GM23248 (cell line): Measurements from ENCODE around the gene LIMS2. TPM values are rescaled to one million over a fixed set of nuclear protein-coding genes. Genes with fewer than 3 reads are reported as not detected.

Experiments used
- DNase-seq: peaks from one replicate; pipeline ENCODE4 v3.0.0-alpha.2; 2015
- H2AFZ ChIP-seq: fragments of 200-600 bp; sonication (generic); 2 replicates; pipeline ENCODE4 v1.6.1; 2016; ENCODE audit warnings: antibody characterized with exemption
- H3F3A ChIP-seq: fragments of 200-600 bp; sonication (generic); 2 replicates; pipeline ENCODE4 v1.6.1; 2016; ENCODE audit warnings: mild to moderate bottlenecking, antibody characterized with exemption, mixed run types; ENCODE audit not compliant: insufficient read depth
- H3K27ac ChIP-seq: fragments of 200-600 bp; sonication (generic); 2 replicates; pipeline ENCODE4 v1.5.1; 2016; ENCODE audit warnings: mild to moderate bottlenecking
- H3K27me3 ChIP-seq: fragments of 200-600 bp; sonication (generic); replicated peaks from 2 replicates; pipeline ENCODE4 v1.6.1; 2016; ENCODE audit warnings: mild to moderate bottlenecking; ENCODE audit not compliant: insufficient read depth
- H3K36me3 ChIP-seq: fragments of 200-600 bp; sonication (generic); 2 replicates; pipeline ENCODE4 v1.6.1; 2016; ENCODE audit warnings: low read depth, mild to moderate bottlenecking
- H3K4me1 ChIP-seq: fragments of 200-600 bp; sonication (generic); 2 replicates; pipeline ENCODE4 v1.6.1; 2016; ENCODE audit warnings: mild to moderate bottlenecking; ENCODE audit not compliant: insufficient read depth
- H3K4me2 ChIP-seq: fragments of 200-600 bp; sonication (generic); one replicate; pipeline ENCODE4 v1.6.1; 2016; ENCODE audit warnings: mild to moderate bottlenecking; ENCODE audit not compliant: unreplicated experiment
- H3K4me3 ChIP-seq: fragments of 200-600 bp; sonication (generic); 2 replicates; pipeline ENCODE4 v1.5.1; 2016; ENCODE audit warnings: mild to moderate bottlenecking
- H3K79me2 ChIP-seq: fragments of 200-600 bp; sonication (generic); 2 replicates; pipeline ENCODE4 v1.6.1; 2016; ENCODE audit warnings: mild to moderate bottlenecking; ENCODE audit not compliant: insufficient read depth
- H3K9ac ChIP-seq: fragments of 200-600 bp; sonication (generic); 2 replicates; pipeline ENCODE4 v1.6.1; 2016; ENCODE audit warnings: mild to moderate bottlenecking
- H3K9me2 ChIP-seq: fragments of 200-600 bp; sonication (generic); 2 replicates; pipeline ENCODE4 v1.6.1; 2016; ENCODE audit warnings: mixed run types, mild to moderate bottlenecking, moderate library complexity; ENCODE audit not compliant: insufficient read depth
- H3K9me3 ChIP-seq: fragments of 200-600 bp; sonication (generic); one replicate; pipeline ENCODE4 v1.6.1; 2017; ENCODE audit warnings: low read depth
- H4K20me1 ChIP-seq: fragments of 200-600 bp; sonication (generic); 2 replicates; pipeline ENCODE4 v1.6.0; 2016; ENCODE audit not compliant: insufficient read depth
- EZH2 ChIP-seq: fragments of 200-600 bp; sonication (generic); IDR thresholded peaks from 2 replicates; pipeline ENCODE4 v1.6.1; 2018; ENCODE audit warnings: antibody characterized with exemption, mild to moderate bottlenecking; ENCODE audit not compliant: insufficient read depth, poor library complexity, severe bottlenecking
- EZH2phosphoT487 ChIP-seq: fragments of 200-600 bp; sonication (generic); IDR thresholded peaks from 2 replicates; pipeline ENCODE4 v1.6.1; 2018; ENCODE audit warnings: antibody characterized with exemption, moderate library complexity, mild to moderate bottlenecking, low read depth; ENCODE audit not compliant: insufficient read depth
- WGBS, 2 experiments: methylation state at CpG; one replicate each; pipeline ENCODE4 v1.1.6; 2015 to 2017; ENCODE audit warnings: low lambda C conversion rate in 2 of 2, low coverage in 1 of 2; ENCODE audit errors: missing lambda C conversion rate in 2 of 2; 5-methylcytosine and 5-hydroxymethylcytosine counted together
- in situ Hi-C: fragments of 300-500 bp; cut with MboI; formaldehyde crosslinking; loops from 2 replicates; pipeline ENCODE4 v1.15.0; 2020
- polyA plus RNA-seq: library from polyadenylated mRNA; unstranded; fragments of >200 nt; fragmentation: Nextera tagmentation; extraction: Ambion mirVana; gene quantifications from 2 replicates; pipeline ENCODE4 v1.2.1, GENCODE V29; 2016
- total RNA-seq: library from RNA; depleted of rRNA; stranded (reverse); fragments of >200 nt; shearing (Covaris generic); gene quantifications from 2 replicates; pipeline ENCODE4 v1.2.3, GENCODE V29; 2014

Gene LIMS2
- total and polyA plus RNA-seq, 2 experiments from 2014 or later = 7.2 to 30.4 TPM

GRCh38 chr2:127649684-127650040 lies 25.7 kb downstream of the LIMS2 start:
- 5 to 6% methylated on average over 7 of the region's 7 CpGs for WGBS, 2 experiments
- Histone ChIP-seq H3K36me3 (no peaks in the 10 kb centered on the region), H4K20me1 (no peaks in the 10 kb centered on the region), H3K4me2 (no peak overlapping the region), H3K79me2 (no peaks in the 10 kb centered on the region), H3K9me2 (no peaks in the 10 kb centered on the region), H3K9me3 (no peaks in the 10 kb centered on the region), H3F3A (no peaks in the 10 kb centered on the region), H3K27ac (no peak overlapping the region), H3K4me1 (peaks cover 7% of the 10 kb centered on the region), H3K27me3 (no peaks in the 10 kb centered on the region), H2AFZ (no peak overlapping the region), H3K9ac (0 out of 2 replicates have a peak overlapping the region, but pooled peaks have one; percentile 24), H3K4me3 (no peak overlapping the region)
- in situ Hi-C loops = no loop called here
- TF ChIP-seq EZH2 (no peak), EZH2phosphoT487 (no peak)
- DNase-seq = peak; percentile 94

- H2AFZ ChIP-seq = no peak overlapping the region
Observed at GRCh38 chr2:127649100-127649611, 26.2 kb downstream of the LIMS2 start.

GRCh38 chr2:127648321-127648720 lies 27.0 kb downstream of the LIMS2 start:
- Histone ChIP-seq H3K79me2 (no peaks in the 10 kb centered on the region), H3F3A (no peaks in the 10 kb centered on the region), H3K27me3 (no peaks in the 10 kb centered on the region), H3K27ac (no peak overlapping the region), H4K20me1 (no peaks in the 10 kb centered on the region), H3K4me3 (no peak overlapping the region), H2AFZ (no peak overlapping the region), H3K4me2 (no peak overlapping the region), H3K4me1 (peaks cover 7% of the 10 kb centered on the region), H3K9ac (no peak overlapping the region), H3K9me3 (no peaks in the 10 kb centered on the region), H3K9me2 (no peaks in the 10 kb centered on the region), H3K36me3 (no peaks in the 10 kb centered on the region)
- TF ChIP-seq EZH2 = no peak
- TF ChIP-seq EZH2phosphoT487 = no peak
- in situ Hi-C loops = no loop called here
- WGBS, 2 experiments = 83 to 87% methylated on average over 6 of the region's 6 CpGs
- no peak for DNase-seq

More at GRCh38 chr2:127649100-127649611, 26.2 kb downstream of the LIMS2 start:
- no peak overlapping the region for H3K4me3 ChIP-seq
- TF ChIP-seq EZH2 (no peak), EZH2phosphoT487 (no peak)
- 72 to 74% methylated on average over 11 to 12 of the region's 12 CpGs for WGBS, 2 experiments
- 0 out of 2 replicates have a peak overlapping the region, but pooled peaks have one; percentile 24 for H3K9ac ChIP-seq
- no peaks in the 10 kb centered on the region for H3K9me3 ChIP-seq
- H3K27me3 ChIP-seq = no peaks in the 10 kb centered on the region
- no peak for DNase-seq
- H3K79me2 ChIP-seq = no peaks in the 10 kb centered on the region
- H3F3A ChIP-seq = no peaks in the 10 kb centered on the region
- H3K27ac ChIP-seq = no peak overlapping the region
- H3K4me1 ChIP-seq = peaks cover 7% of the 10 kb centered on the region
- no peaks in the 10 kb centered on the region for H4K20me1 ChIP-seq
- in situ Hi-C loops = no loop called here
- H3K4me2 ChIP-seq = no peak overlapping the region
- no peaks in the 10 kb centered on the region for H3K9me2 ChIP-seq
- no peaks in the 10 kb centered on the region for H3K36me3 ChIP-seq

- Histone ChIP-seq H3K9me3 (no peaks in the 10 kb centered on the region), H4K20me1 (no peaks in the 10 kb centered on the region), H3K4me2 (peak overlapping the region; percentile 30), H3K27ac (no peak overlapping the region), H3K9ac (no peak overlapping the region), H3K36me3 (no peaks in the 10 kb centered on the region), H3K4me1 (peaks cover 7% of the 10 kb centered on the region), H2AFZ (no peak overlapping the region), H3K79me2 (no peaks in the 10 kb centered on the region), H3K27me3 (no peaks in the 10 kb centered on the region), H3K9me2 (no peaks in the 10 kb centered on the region), H3K4me3 (no peak overlapping the region), H3F3A (no peaks in the 10 kb centered on the region)
- TF ChIP-seq EZH2 (no peak), EZH2phosphoT487 (no peak)
- in situ Hi-C loops = no loop called here
- peak; percentile 83 for DNase-seq
- 60 to 63% methylated on average over 15 to 16 of the region's 16 CpGs for WGBS, 2 experiments
Observed at GRCh38 chr2:127647242-127648190, 27.8 kb downstream of the LIMS2 start.
